Omental fat pad (tissue), 4 donors: ENCODE data around the gene CYB561D1. TPM values are rescaled to one million over a fixed set of nuclear protein-coding genes. Genes with fewer than 3 reads are reported as not detected.
A peak's percentile ranks its signal among the peaks of the same experiment; 100 is the strongest.

Experiments used
- ATAC-seq: fragments of 150-250 bp; one replicate; pipeline ENCODE4 v1.9.1; 2016; ENCODE audit warnings: mild to moderate bottlenecking, moderate library complexity; ENCODE audit not compliant: low FRiP score
- DNase-seq: peaks from one replicate; pipeline ENCODE4 v3.0.0-alpha.2; 2019; ENCODE audit warnings: low spot score
- CTCF ChIP-seq, 3 donors: fragments of 450-650 bp; IDR thresholded peaks; one replicate each; pipeline ENCODE4 v1.5.1; 2016 to 2017; ENCODE audit warnings: antibody characterized with exemption in 3 of 3, mild to moderate bottlenecking in 3 of 3, moderate library complexity in 2 of 3
- total RNA-seq, 4 donors: library from RNA; depleted of rRNA; stranded (reverse); fragments of >200 nt; gene quantifications; one replicate each; pipeline ENCODE4 v1.1.0, GENCODE V29; 2016

The CYB561D1 gene
- total RNA-seq, 4 donors from 2014 or later = 6.1 to 12.0 (median 8.4) TPM

GRCh38 chr1:109493227-109493626 lies 667 bp upstream of the CYB561D1 start:
- no peak for ATAC-seq
- no peak for TF ChIP-seq CTCF (IDR thresholded peaks at IDR 0.05)
- no peak for DNase-seq

GRCh38 chr1:109495738-109496137 lies 1.8 kb downstream of the CYB561D1 start:
- ATAC-seq = no peak

GRCh38 chr1:109497449-109498160 lies 3.7 kb downstream of the CYB561D1 start:
- TF ChIP-seq CTCF (IDR thresholded peaks at IDR 0.05) = no peak
- no peak for DNase-seq
- ATAC-seq = no peak

More at GRCh38 chr1:109495738-109496137, 1.8 kb downstream of the CYB561D1 start:
- no peak for DNase-seq
- no peak for TF ChIP-seq CTCF (IDR thresholded peaks at IDR 0.05)

GRCh38 chr1:109498161-109498801 lies 4.4 kb downstream of the CYB561D1 start:
- DNase-seq (no peak), ATAC-seq (peak; percentile 40)
- no peak for TF ChIP-seq CTCF (IDR thresholded peaks at IDR 0.05)

- DNase-seq (no peak), ATAC-seq (peak; percentile 41)
- TF ChIP-seq CTCF (IDR thresholded peaks at IDR 0.05) = no peak
Observed at GRCh38 chr1:109499081-109499480, 5.2 kb downstream of the CYB561D1 start.

- DNase-seq = no peak
- no peak for ATAC-seq
- TF ChIP-seq CTCF (IDR thresholded peaks at IDR 0.05) = no peak
Observed at GRCh38 chr1:109499661-109500536, 6.0 kb downstream of the CYB561D1 start.
